Activated CD4-positive, CD25-positive, alpha-beta regulatory T cell (primary cell): ENCODE data around the gene TMEM235.

Source experiments
- DNase-seq, 4 experiments: peaks; one replicate each; lab custom pipeline; 2025; lab: John Stamatoyannopoulos, UW

The TMEM235 gene

DNA sequence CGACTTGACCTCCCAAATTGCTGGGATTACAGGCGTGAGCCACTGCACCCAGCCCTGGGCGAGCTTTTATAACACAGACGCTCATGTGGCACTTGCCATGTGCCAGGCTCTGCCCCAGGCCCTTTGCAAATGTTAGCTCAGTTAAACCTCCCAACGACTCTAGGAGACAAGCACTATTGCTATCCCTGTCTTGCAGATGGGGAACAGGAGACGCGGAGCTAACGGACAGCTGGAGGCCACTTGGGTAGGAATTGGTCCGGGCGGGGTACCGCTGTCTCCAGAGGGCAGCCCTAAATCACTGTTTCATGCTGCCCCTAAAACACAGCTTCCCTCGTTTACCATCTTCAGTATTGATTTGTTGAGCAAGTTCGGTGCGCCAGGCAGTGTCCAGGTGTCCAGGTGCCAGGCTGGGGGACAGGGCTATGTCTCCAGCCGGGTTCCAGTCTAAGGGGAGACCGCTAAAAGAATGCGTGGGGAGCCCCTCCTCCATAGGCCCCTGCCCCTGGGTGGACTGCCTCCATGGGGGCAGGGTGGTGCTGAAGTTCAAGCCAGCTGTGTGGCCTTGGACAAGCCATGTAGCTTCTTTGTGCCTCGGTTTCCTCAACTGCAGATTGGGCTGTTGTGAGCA is 23.7 kb downstream of the TMEM235 start:
- DNase-seq = no peak

DNA sequence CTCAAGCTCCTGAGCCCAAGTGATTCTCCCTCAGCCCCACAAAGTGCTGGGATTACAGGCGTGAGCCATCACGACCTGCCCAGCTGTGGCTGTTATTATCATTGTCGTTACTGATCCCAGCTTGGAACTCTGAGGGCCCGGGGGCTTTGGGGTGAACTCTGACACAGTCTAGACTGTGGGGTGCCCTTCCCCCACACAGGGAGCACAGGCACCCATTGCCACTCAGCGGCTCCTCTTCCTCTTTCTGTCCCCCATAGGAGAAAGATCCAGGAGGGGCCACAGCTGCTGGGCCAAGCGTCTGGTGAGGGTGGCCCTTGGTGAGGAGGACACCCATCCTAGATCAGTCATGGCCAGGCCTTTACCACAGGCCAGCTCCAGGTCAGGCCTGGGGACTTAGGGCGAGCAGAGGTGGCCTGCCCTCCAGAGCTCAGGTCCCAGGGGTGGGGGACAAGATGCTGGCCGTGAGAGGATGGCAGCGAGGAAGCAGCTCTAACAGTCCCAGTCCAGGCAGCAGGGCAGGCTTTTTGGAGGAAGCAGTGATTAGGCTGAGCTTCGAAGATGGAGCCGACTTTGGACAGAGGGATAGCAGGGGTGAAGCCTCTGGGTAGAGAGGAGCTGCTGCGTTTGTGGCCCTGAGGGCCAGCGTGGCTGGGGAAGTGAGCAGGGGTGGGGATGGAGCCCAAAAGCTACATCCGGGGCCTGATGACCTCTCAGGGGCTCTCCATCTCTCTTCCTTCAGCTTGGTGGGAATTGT is 24.7 kb downstream of the TMEM235 start:
- no peak for DNase-seq

DNA sequence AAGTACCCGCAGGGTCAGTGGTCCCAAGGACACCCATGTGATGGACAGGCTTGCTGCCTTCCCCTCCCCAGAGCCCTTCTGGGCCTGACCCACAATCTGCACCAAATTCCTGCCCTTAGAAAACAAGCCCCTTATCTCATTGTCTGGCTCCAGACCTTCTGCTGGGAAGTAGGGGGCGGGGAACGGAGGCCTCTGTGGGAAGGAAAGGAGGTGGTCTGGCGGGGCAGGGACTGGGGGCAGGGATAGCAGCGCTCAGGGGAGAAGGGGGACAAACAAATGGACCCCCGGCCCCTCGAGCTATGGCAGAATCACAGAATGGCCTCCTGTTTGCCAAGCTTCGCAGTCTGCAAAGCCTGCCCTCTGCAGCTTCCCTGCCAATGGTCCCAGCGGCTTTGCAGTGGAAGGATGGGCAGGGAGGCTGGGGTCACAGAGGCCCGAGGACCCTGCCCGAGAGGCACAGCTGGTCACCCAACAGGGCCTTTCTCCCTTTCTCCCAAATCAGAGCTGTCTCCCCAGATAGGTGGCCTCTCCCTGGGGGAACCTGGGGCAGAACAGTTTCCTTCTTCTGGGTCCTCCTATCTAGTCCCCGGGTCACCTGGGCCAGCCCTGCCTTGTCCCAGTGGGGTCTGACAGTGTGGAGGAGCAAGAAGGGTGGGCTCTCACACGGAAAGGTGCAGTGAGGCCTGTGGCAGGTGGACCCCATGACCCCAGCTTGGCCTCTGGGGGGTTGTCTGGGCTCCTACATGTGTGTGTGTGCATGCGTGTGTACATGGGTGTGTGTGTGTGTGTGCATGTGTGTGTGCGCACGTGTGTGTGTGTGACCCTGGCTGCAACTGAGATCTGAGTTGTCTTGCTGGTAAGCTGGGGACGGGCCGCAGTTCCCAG is 25.5 kb downstream of the TMEM235 start:
- no peak for DNase-seq

DNA sequence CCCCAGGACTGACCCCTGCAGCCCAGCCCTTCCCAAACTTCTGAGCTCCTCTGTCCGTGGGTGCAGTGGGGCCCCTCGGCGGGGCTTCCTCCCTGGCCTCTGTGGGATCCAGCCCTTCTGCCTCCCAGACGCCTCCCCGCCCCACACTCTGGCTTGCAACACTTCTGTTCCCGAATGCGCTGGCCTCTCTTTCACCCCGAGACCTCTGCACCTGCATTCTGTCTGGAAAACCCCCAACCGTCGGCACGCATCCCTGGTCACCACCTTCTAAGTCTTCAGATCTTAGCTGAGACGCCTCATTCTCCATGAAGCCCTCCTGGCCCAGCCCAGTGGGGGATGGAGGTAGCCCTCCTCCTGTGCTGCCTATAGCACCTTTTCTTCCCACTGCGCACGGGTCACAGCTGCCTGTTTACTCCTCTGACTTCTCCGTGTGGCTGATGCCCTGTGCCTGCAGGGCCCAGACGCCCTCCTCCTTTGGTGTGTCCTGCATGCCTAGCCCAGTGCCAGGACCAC is 26.4 kb downstream of the TMEM235 start:
- no peak for DNase-seq

GRCh38 chr17:78258323-78259191 is 27.1 kb downstream of the TMEM235 start:
- peak in 3 of 4 experiments; percentile 31 to 83 (median 78) for DNase-seq

GRCh38 chr17:78259192-78259554 is 27.7 kb downstream of the TMEM235 start:
- DNase-seq = no peak

DNA sequence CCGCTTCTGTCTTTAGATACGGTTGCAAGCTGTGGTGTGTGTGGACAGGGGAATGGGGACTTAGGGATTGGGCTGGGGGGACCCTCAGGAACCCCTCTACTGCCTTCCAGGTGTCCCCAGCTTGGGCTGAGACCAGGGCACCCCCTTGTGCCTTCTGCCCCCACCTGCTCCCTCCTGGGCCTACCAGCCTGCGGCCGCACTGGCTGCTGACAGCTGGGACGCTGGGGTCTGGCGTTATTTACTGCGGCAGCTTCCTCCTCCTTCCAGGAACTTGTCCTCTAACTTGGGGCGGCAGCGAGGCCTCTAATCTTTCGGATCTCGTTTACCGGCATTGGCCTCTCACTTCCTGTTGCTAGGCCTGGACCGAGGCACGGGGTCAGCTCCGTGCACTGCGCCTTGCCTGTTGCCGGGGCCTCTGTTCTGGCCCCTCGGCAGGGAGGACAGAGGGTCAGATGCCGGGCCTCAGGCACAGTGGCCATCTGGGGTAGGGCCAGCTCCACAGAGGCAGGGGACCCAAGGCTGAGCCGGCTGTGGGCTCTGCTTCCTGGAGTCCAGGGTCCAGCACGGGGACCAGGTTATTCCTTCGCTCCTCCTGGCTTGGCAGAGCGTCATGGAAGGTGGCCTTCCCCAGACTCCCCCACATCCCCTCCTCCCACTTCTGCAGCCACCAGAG is 31.8 kb downstream of the TMEM235 start:
- DNase-seq = no peak

DNA sequence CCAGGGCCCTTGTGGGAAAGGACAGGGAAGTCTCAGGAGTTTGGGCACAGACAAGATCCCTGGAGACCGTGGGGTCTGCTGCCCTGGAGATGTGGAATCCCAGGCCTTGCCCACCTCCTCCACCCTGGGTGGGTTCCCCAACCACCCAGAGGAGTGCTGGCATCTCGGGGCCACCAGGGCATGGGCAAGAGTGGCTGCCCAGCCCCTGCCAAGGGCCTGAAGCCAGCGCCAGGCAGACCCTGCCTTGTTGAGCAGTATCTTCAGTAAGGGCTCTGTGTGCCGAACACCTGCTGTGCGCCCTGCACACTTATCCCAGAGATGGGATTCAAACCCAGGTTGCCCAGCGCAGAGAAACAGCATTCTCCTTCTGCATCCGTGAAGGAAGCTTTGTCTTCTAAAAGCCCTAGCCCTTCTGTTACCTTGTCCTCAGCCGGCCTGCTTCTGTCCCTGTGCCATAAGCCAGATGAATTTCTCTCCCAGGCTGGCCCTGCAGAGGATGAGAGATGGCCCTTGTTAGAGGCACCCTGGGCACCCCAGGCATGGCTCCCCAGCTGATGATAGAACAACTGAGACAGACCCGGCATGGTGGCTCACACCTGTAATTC is 32.4 kb downstream of the TMEM235 start:
- DNase-seq = no peak

DNA sequence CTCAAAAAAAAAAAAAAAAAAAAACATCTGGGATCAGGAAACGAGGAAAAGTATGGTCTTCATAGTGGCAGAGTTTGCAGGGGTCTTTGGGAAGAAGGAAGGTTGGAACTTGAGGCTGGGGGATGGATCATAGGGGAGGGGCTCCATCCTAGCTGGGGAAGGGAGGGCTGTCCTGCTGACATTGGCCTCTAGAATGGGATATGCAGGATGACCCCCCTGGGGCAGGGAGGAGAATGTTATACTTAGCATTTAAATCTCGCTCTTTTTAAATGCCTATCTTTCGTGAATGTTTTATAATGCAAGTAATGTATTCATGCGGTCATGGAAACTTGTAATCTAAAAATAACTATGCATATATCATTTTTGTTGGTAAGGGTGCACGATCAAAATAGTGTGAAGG is 33.2 kb downstream of the TMEM235 start:
- DNase-seq = no peak

GRCh38 chr17:78265121-78265520 is 33.7 kb downstream of the TMEM235 start:
- DNase-seq = no peak

GRCh38 chr17:78266231-78266631 is 34.8 kb downstream of the TMEM235 start:
- DNase-seq = no peak

DNA sequence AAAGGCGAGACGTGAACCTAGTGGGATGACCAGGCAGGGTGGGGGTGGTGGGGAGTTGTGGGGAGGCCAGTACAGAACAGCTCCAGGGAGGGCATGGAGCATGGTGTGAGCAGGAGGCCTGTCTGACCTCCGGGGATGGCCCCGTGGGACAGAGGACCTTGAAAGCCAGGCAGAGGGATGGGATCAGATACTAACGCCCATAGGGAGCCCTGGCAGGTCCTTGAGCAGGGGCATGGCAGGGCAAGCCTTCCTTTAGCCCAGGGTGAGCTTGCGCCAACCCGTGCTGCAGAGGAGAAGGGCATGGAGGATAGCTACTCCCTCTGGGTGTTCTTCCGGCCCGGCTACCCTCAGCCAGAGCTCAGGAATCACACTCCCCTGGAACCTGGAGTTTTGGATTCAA is 35.3 kb downstream of the TMEM235 start:
- DNase-seq = no peak

- no peak for DNase-seq
These were observed 36.0 kb downstream of the TMEM235 start for GRCh38 chr17:78267253-78268073.

GRCh38 chr17:78268191-78268874 is 36.9 kb downstream of the TMEM235 start:
- DNase-seq = no peak

- DNase-seq = no peak
These were observed 37.8 kb downstream of the TMEM235 start for GRCh38 chr17:78268951-78269905.

GRCh38 chr17:78269955-78270381 is 38.5 kb downstream of the TMEM235 start:
- no peak for DNase-seq

GRCh38 chr17:78271419-78272170 is 40.2 kb downstream of the TMEM235 start:
- DNase-seq = no peak
